Tibial artery (tissue), 4 donors: ENCODE measurements around the gene ASB5.

Experiments
- DNase-seq, 2 donors: peaks; one replicate each; pipeline ENCODE4 v3.0.0-alpha.2; 2019
- H3K27ac ChIP-seq, 2 donors: fragments of 200-600 bp; sonication (generic) in 1 of 2; 1 replicate in 1 of 2; 2 replicates in 1 of 2; pipeline ENCODE4 v1.5.1; 2018 to 2019; ENCODE audit warnings: mild to moderate bottlenecking in 1 of 2
- H3K27me3 ChIP-seq, 2 donors: fragments of 200-600 bp; sonication (generic) in 1 of 2; one replicate each; pipeline versions ENCODE4 v1.5.1 to v1.6.0; 2016 to 2019
- H3K36me3 ChIP-seq, 3 donors: fragments of 200-600 bp; sonication (generic) in 2 of 3; one replicate each; pipeline ENCODE4 v1.5.1; 2016 to 2019; ENCODE audit warnings: mild to moderate bottlenecking in 2 of 3
- H3K4me1 ChIP-seq, 4 donors: fragments of 200-600 bp; sonication (generic) in 2 of 4; 1 replicate in 3 of 4; 2 replicates in 1 of 4; pipeline ENCODE4 v1.5.1; 2016 to 2019
- H3K4me3 ChIP-seq, 2 donors: fragments of 200-600 bp; sonication (generic) in 1 of 2; 1 replicate in 1 of 2; 2 replicates in 1 of 2; pipeline ENCODE4 v1.5.1; 2018 to 2019; ENCODE audit warnings: mild to moderate bottlenecking in 2 of 2
- H3K9me3 ChIP-seq, 3 donors: fragments of 200-600 bp; sonication (generic) in 1 of 3; one replicate each; pipeline ENCODE4 v1.5.1; 2016 to 2019
- CTCF ChIP-seq, 2 experiments: fragments of 200-600 bp in 1 of 2; fragments of 450-650 bp in 1 of 2; IDR thresholded peaks; one replicate each; pipeline ENCODE4 v1.5.1; 2017 to 2019; ENCODE audit warnings: antibody characterized with exemption in 2 of 2, mild to moderate bottlenecking in 1 of 2, moderate library complexity in 1 of 2
- intact Hi-C: fragments of 100-400 bp; cut with DNase I; formaldehyde crosslinking; loops from one replicate; pipeline ENCODE4 v1.15.0; 2023; ENCODE audit warnings: low total_unique reads

ASB5 gene

GRCh38 chr4:176193938-176194337 lies 75.1 kb downstream of the ASB5 start:
- Histone ChIP-seq H3K27ac (no peak overlapping the region), H3K27me3 (no peaks in the 10 kb centered on the region), H3K4me1 (peaks cover 0 to 10% (median 0%) of the 10 kb centered on the region in 4 donors), H3K36me3 (no peaks in the 10 kb centered on the region), H3K9me3 (no peaks in the 10 kb centered on the region), H3K4me3 (no peak overlapping the region)
- no peak for TF ChIP-seq CTCF (IDR thresholded peaks at IDR 0.05)
- intact Hi-C loops = no loop called here
- no peak for DNase-seq

GRCh38 chr4:176193126-176193525 lies 75.9 kb downstream of the ASB5 start:
- H3K36me3 ChIP-seq = no peaks in the 10 kb centered on the region
- no peaks in the 10 kb centered on the region for H3K9me3 ChIP-seq
- DNase-seq = no peak
- no peak overlapping the region for H3K4me3 ChIP-seq
- H3K4me1 ChIP-seq = peaks cover 0 to 11% (median 0%) of the 10 kb centered on the region in 4 donors
- no peak overlapping the region for H3K27ac ChIP-seq
- intact Hi-C loops = no loop called here
- H3K27me3 ChIP-seq = no peaks in the 10 kb centered on the region
- no peak for TF ChIP-seq CTCF (IDR thresholded peaks at IDR 0.05)

GRCh38 chr4:176191974-176192373 lies 77.0 kb downstream of the ASB5 start:
- Histone ChIP-seq H3K9me3 (no peaks in the 10 kb centered on the region), H3K4me1 (peaks cover 0 to 22% (median 3%) of the 10 kb centered on the region in 4 donors), H3K36me3 (no peaks in the 10 kb centered on the region), H3K27me3 (no peaks in the 10 kb centered on the region), H3K27ac (no peak overlapping the region), H3K4me3 (no peak overlapping the region)
- TF ChIP-seq CTCF (IDR thresholded peaks at IDR 0.05) = no peak
- DNase-seq = no peak
- intact Hi-C loops = no loop called here

GRCh38 chr4:176189891-176190795 lies 78.9 kb downstream of the ASB5 start:
- H3K4me1 ChIP-seq = peaks cover 0 to 35% (median 3%) of the 10 kb centered on the region in 4 donors
- H3K27ac ChIP-seq = no peak overlapping the region
- TF ChIP-seq CTCF (IDR thresholded peaks at IDR 0.05) = no peak
- H3K27me3 ChIP-seq = no peaks in the 10 kb centered on the region
- no peak for DNase-seq
- no peaks in the 10 kb centered on the region for H3K36me3 ChIP-seq
- intact Hi-C loops = no loop called here
- no peak overlapping the region for H3K4me3 ChIP-seq
- H3K9me3 ChIP-seq = no peaks in the 10 kb centered on the region

GRCh38 chr4:176188654-176189053 lies 80.4 kb downstream of the ASB5 start:
- Histone ChIP-seq H3K36me3 (no peaks in the 10 kb centered on the region), H3K4me1 (peaks cover 0 to 37% (median 5%) of the 10 kb centered on the region in 4 donors), H3K4me3 (no peak overlapping the region), H3K27ac (no peak overlapping the region), H3K27me3 (no peaks in the 10 kb centered on the region), H3K9me3 (no peaks in the 10 kb centered on the region)
- intact Hi-C loops = no loop called here
- DNase-seq = no peak
- TF ChIP-seq CTCF (IDR thresholded peaks at IDR 0.05) = no peak
